ENCODE results near the gene GAPDHS.

GAPDHS gene

GRCh38 chr19:35546532-35546931 lies 13.3 kb downstream of the GAPDHS start:
- in situ Hi-C loops (cut with HindIII; ENCODE audit: low pct_ligation_motif_present, low sequenced_read_pairs): no loop called here
- no peak overlapping the region for H3K27ac ChIP-seq
- DNase-seq: no peak
- H3K27me3 ChIP-seq (replicated peaks): no peaks in the 10 kb centered on the region
- peaks cover 2% of the 10 kb centered on the region for H3K36me3 ChIP-seq (replicated peaks)
- TF ChIP-seq CTCF (IDR thresholded peaks at IDR 0.05; ENCODE audit: low read depth, low read length, missing control alignments): no peak
- peak overlapping the region; percentile 93 for H3K4me3 ChIP-seq (ENCODE audit: low read depth, low read length)

- in situ Hi-C loops (cut with HindIII; ENCODE audit: low pct_ligation_motif_present, low sequenced_read_pairs): no loop called here
- peak; percentile 83 for TF ChIP-seq CTCF (IDR thresholded peaks at IDR 0.05; ENCODE audit: low read depth, low read length, missing control alignments)
- no peak overlapping the region for H3K4me3 ChIP-seq (ENCODE audit: low read depth, low read length)
- H3K36me3 ChIP-seq (replicated peaks): peaks cover 2% of the 10 kb centered on the region
- H3K27ac ChIP-seq: no peak overlapping the region
- DNase-seq: peak; percentile 11
- H3K27me3 ChIP-seq (replicated peaks): no peaks in the 10 kb centered on the region
These were observed 16.0 kb downstream of the GAPDHS start for GRCh38 chr19:35549174-35549788.

- Histone ChIP-seq H3K27ac (no peak overlapping the region), H3K36me3 (replicated peaks) (peaks cover 2% of the 10 kb centered on the region), H3K27me3 (replicated peaks) (no peaks in the 10 kb centered on the region), H3K4me3 (ENCODE audit: low read depth, low read length) (no peak overlapping the region)
- DNase-seq: no peak
- in situ Hi-C loops (cut with HindIII; ENCODE audit: low pct_ligation_motif_present, low sequenced_read_pairs): no loop called here
- no peak for TF ChIP-seq CTCF (IDR thresholded peaks at IDR 0.05; ENCODE audit: low read depth, low read length, missing control alignments)
These were observed 16.7 kb downstream of the GAPDHS start for GRCh38 chr19:35549879-35550523.

GRCh38 chr19:35551091-35551810 lies 18.0 kb downstream of the GAPDHS start:
- in situ Hi-C loops (cut with HindIII; ENCODE audit: low pct_ligation_motif_present, low sequenced_read_pairs): no loop called here
- DNase-seq: no peak
- no peak overlapping the region for H3K4me3 ChIP-seq (ENCODE audit: low read depth, low read length)
- TF ChIP-seq CTCF (IDR thresholded peaks at IDR 0.05; ENCODE audit: low read depth, low read length, missing control alignments): no peak
- H3K36me3 ChIP-seq (replicated peaks): peaks cover 2% of the 10 kb centered on the region
- no peak overlapping the region for H3K27ac ChIP-seq
- H3K27me3 ChIP-seq (replicated peaks): no peaks in the 10 kb centered on the region

GRCh38 chr19:35552534-35553384 lies 19.5 kb downstream of the GAPDHS start:
- DNase-seq: no peak
- Histone ChIP-seq H3K27me3 (replicated peaks) (no peaks in the 10 kb centered on the region), H3K4me3 (ENCODE audit: low read depth, low read length) (no peak overlapping the region), H3K36me3 (replicated peaks) (no peaks in the 10 kb centered on the region), H3K27ac (no peak overlapping the region)
- in situ Hi-C loops (cut with HindIII; ENCODE audit: low pct_ligation_motif_present, low sequenced_read_pairs): no loop called here
- TF ChIP-seq CTCF (IDR thresholded peaks at IDR 0.05; ENCODE audit: low read depth, low read length, missing control alignments): no peak

All from brain microvascular endothelial cell (primary cell).